ENCODE results near the gene PPP2R5D.

DNA sequence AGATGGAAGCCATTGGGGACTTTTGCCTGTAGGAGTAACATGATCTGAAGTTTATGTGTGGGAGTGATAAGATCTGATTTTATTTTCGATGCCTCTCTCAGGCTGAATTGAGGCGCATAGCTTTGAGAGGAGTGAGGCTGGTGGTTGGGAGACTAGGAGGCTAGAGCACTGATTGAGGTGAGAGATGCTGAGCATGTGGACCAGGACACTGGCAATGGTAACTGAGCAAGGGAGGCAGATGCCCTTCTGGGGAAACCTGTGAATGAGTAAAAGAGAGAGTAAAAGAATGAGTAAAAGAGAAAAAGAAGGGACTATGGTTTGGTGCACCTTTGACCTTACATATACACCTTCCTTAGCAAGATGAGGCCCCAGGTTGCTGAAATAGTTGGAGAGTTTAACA is 40.1 kb downstream of the PPP2R5D start:
- no peak for TF ChIP-seq GATA2 (IDR thresholded peaks at IDR 0.05; ENCODE audit: low read depth, low read length)
- no peak for TF ChIP-seq GATA3 (IDR thresholded peaks at IDR 0.05; ENCODE audit: low read depth, low read length)
